Esophagus muscularis mucosa (tissue), 4 donors: ENCODE measurements around the gene ZDHHC12. TPM values are rescaled to one million over a fixed set of nuclear protein-coding genes. Genes with fewer than 3 reads are reported as not detected.

Experiments
- DNase-seq: peaks from one replicate; pipeline ENCODE4 v3.0.0-alpha.2; 2017; ENCODE audit errors: extremely low spot score
- H3K27ac ChIP-seq, 4 donors: fragments of 200-600 bp; sonication (generic); replicated peaks in 1 of 4; 1 replicate in 3 of 4; 2 replicates in 1 of 4; pipeline ENCODE4 v1.5.1; 2016 to 2019; ENCODE audit warnings: mild to moderate bottlenecking in 1 of 4
- H3K27me3 ChIP-seq, 4 donors: fragments of 200-600 bp; sonication (generic); one replicate each; pipeline versions ENCODE4 v1.5.1 to v1.6.0; 2016 to 2019
- H3K36me3 ChIP-seq, 4 donors: fragments of 200-600 bp; sonication (generic); one replicate each; pipeline ENCODE4 v1.5.1; 2016 to 2019
- H3K4me1 ChIP-seq, 4 donors: fragments of 200-600 bp; sonication (generic); one replicate each; pipeline ENCODE4 v1.5.1; 2016 to 2019
- H3K4me3 ChIP-seq, 4 donors: fragments of 200-600 bp; sonication (generic); 1 replicate in 2 of 4; 2 replicates in 2 of 4; pipeline ENCODE4 v1.5.1; 2016 to 2019; ENCODE audit warnings: mild to moderate bottlenecking in 4 of 4, moderate library complexity in 1 of 4
- H3K9me3 ChIP-seq, 4 donors: fragments of 200-600 bp; sonication (generic); 1 replicate in 3 of 4; 2 replicates in 1 of 4; pipeline ENCODE4 v1.5.1; 2016 to 2019
- CTCF ChIP-seq, 3 experiments: fragments of 200-600 bp in 2 of 3; fragments of 450-650 bp in 1 of 3; sonication (generic) in 2 of 3; IDR thresholded peaks; one replicate each; pipeline ENCODE4 v1.5.1; 2017 to 2019; ENCODE audit warnings: antibody characterized with exemption in 3 of 3, mild to moderate bottlenecking in 2 of 3, moderate library complexity in 1 of 3
- EP300 ChIP-seq: sonication (generic); formaldehyde crosslinking; IDR thresholded peaks from one replicate; pipeline ENCODE4 v1.6.1; 2017; ENCODE audit warnings: antibody characterized with exemption
- POLR2A ChIP-seq: fragments of 450-650 bp; IDR thresholded peaks from one replicate; pipeline ENCODE4 v1.6.1; 2017; ENCODE audit warnings: antibody characterized with exemption, moderate library complexity, mild to moderate bottlenecking, low read depth
- POLR2AphosphoS5 ChIP-seq, 2 donors: sonication (generic); formaldehyde crosslinking; IDR thresholded peaks; one replicate each; pipeline ENCODE4 v1.6.1; 2017; ENCODE audit warnings: antibody characterized with exemption in 2 of 2
- WGBS: methylation state at CpG from one replicate; pipeline ENCODE4 v1.1.5; 2018; 5-methylcytosine and 5-hydroxymethylcytosine counted together
- intact Hi-C: fragments of 100-400 bp; cut with DNase I; formaldehyde crosslinking; loops from one replicate; pipeline ENCODE4 v1.15.1; 2023
- total RNA-seq, 4 donors: library from RNA; depleted of rRNA; stranded (reverse); fragments of >200 nt; gene quantifications; one replicate each; pipeline versions ENCODE4 v1.1.0 to v1.2.1, GENCODE V29; 2016

ZDHHC12 gene
- total RNA-seq, 4 donors from 2014 or later, result 23.3 to 35.7 (median 29.8) TPM

GRCh38 chr9:128719919-128720605 is 3.9 kb downstream of the ZDHHC12 start:
- Histone ChIP-seq H3K4me1 (peaks cover 4 to 24% (median 21%) of the 10 kb centered on the region in 4 donors), H3K36me3 (peaks cover 0 to 24% (median 17%) of the 10 kb centered on the region in 4 donors), H3K27me3 (no peaks in the 10 kb centered on the region), H3K27ac (no peak overlapping the region), H3K4me3 (no peak overlapping the region), H3K9me3 (no peaks in the 10 kb centered on the region)
- intact Hi-C loops, result no loop called here
- no peak for DNase-seq
- WGBS, result 88% methylated on average over 11 of the region's 30 CpGs
- TF ChIP-seq POLR2A (no peak), CTCF (IDR thresholded peaks at IDR 0.05) (no peak), EP300 (no peak), POLR2AphosphoS5 (IDR thresholded peaks at IDR 0.05) (no peak)

GRCh38 chr9:128718475-128718874 is 5.5 kb downstream of the ZDHHC12 start:
- Histone ChIP-seq H3K4me3 (no peak overlapping the region), H3K27me3 (no peaks in the 10 kb centered on the region), H3K4me1 (peaks cover 0 to 12% (median 9%) of the 10 kb centered on the region in 4 donors), H3K9me3 (no peaks in the 10 kb centered on the region), H3K36me3 (peaks cover 0 to 35% (median 29%) of the 10 kb centered on the region in 4 donors), H3K27ac (no peak overlapping the region)
- intact Hi-C loops, result no loop called here
- TF ChIP-seq POLR2A (no peak), POLR2AphosphoS5 (IDR thresholded peaks at IDR 0.05) (no peak), EP300 (no peak), CTCF (IDR thresholded peaks at IDR 0.05) (no peak)
- WGBS, result 96% methylated on average over 4 of the region's 5 CpGs
- DNase-seq, result no peak

- Histone ChIP-seq H3K4me1 (peaks cover 0 to 8% (median 4%) of the 10 kb centered on the region in 4 donors), H3K27ac (no peak overlapping the region), H3K4me3 (no peak overlapping the region), H3K36me3 (peaks cover 0 to 39% (median 31%) of the 10 kb centered on the region in 4 donors), H3K27me3 (no peaks in the 10 kb centered on the region), H3K9me3 (no peaks in the 10 kb centered on the region)
- DNase-seq, result no peak
- WGBS, result 83% methylated on average over 4 of the region's 8 CpGs
- TF ChIP-seq CTCF (IDR thresholded peaks at IDR 0.05), result no peak
- TF ChIP-seq POLR2AphosphoS5 (IDR thresholded peaks at IDR 0.05), result no peak
- no peak for TF ChIP-seq EP300
- no peak for TF ChIP-seq POLR2A
- intact Hi-C loops, result no loop called here
Measured at GRCh38 chr9:128718047-128718446, 5.9 kb downstream of the ZDHHC12 start.

- Histone ChIP-seq H3K36me3 (peaks cover 0 to 50% (median 33%) of the 10 kb centered on the region in 4 donors), H3K27me3 (no peaks in the 10 kb centered on the region), H3K27ac (no peak overlapping the region), H3K9me3 (no peaks in the 10 kb centered on the region), H3K4me3 (no peak overlapping the region), H3K4me1 (no peaks in the 10 kb centered on the region)
- DNase-seq, result no peak
- intact Hi-C loops, result no loop called here
- 89% methylated on average over 5 of the region's 7 CpGs for WGBS
- no peak for TF ChIP-seq EP300
- no peak for TF ChIP-seq CTCF (IDR thresholded peaks at IDR 0.05)
- TF ChIP-seq POLR2AphosphoS5 (IDR thresholded peaks at IDR 0.05), result no peak
- TF ChIP-seq POLR2A, result no peak
Measured at GRCh38 chr9:128716581-128717254, 7.2 kb downstream of the ZDHHC12 start.
